Right lobe of liver (tissue), 4 donors: Measurements from ENCODE around the gene ATG2A.

ENCODE experiments used
- POLR2A ChIP-seq: fragments of 450-650 bp; IDR thresholded peaks from one replicate; pipeline ENCODE4 v1.6.1; 2017; ENCODE audit warnings: antibody characterized with exemption, mild to moderate bottlenecking
- TF ChIP-seq, protein P1 (sequence below), 4 donors: fragments of 200-600 bp in 3 of 4; fragments of 450-650 bp in 1 of 4; IDR thresholded peaks; one replicate each; pipeline versions ENCODE4 v1.5.1 to v1.8.0; 2016 to 2022; ENCODE audit warnings: antibody characterized with exemption in 4 of 4, mild to moderate bottlenecking in 2 of 4
- donor health status: DM: no; HTN: no; CAD: no.
- donor health status: DM: no; HTN: no; CAD: no.
- donor health status: DM: no; HTN: yes; CAD: no.

GRCh38 chr11:64903291-64903833, 13.6 kb downstream of the ATG2A start:
- TF ChIP-seq POLR2A: no peak
- TF ChIP-seq, protein P1, sequence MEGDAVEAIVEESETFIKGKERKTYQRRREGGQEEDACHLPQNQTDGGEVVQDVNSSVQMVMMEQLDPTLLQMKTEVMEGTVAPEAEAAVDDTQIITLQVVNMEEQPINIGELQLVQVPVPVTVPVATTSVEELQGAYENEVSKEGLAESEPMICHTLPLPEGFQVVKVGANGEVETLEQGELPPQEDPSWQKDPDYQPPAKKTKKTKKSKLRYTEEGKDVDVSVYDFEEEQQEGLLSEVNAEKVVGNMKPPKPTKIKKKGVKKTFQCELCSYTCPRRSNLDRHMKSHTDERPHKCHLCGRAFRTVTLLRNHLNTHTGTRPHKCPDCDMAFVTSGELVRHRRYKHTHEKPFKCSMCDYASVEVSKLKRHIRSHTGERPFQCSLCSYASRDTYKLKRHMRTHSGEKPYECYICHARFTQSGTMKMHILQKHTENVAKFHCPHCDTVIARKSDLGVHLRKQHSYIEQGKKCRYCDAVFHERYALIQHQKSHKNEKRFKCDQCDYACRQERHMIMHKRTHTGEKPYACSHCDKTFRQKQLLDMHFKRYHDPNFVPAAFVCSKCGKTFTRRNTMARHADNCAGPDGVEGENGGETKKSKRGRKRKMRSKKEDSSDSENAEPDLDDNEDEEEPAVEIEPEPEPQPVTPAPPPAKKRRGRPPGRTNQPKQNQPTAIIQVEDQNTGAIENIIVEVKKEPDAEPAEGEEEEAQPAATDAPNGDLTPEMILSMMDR (IDR thresholded peaks at IDR 0.05): no peak
